22Rv1 (cell line): ENCODE data around the gene ZNF81.
A peak's percentile ranks its signal among the peaks of the same experiment; 100 is the strongest.

Source experiments
- ZFX ChIP-seq: fragments of 450-650 bp; IDR thresholded peaks from 2 replicates; pipeline ENCODE4 v1.6.1; 2017; ENCODE audit warnings: antibody characterized with exemption, borderline replicate concordance
- TF ChIP-seq, protein P1 (sequence below): fragments of 450-650 bp; IDR thresholded peaks from 2 replicates; pipeline ENCODE4 v1.5.1; 2017; ENCODE audit warnings: mild to moderate bottlenecking

GRCh38 chrX:47831788-47832187, 4.9 kb upstream of the ZNF81 start:
- TF ChIP-seq, protein P1, sequence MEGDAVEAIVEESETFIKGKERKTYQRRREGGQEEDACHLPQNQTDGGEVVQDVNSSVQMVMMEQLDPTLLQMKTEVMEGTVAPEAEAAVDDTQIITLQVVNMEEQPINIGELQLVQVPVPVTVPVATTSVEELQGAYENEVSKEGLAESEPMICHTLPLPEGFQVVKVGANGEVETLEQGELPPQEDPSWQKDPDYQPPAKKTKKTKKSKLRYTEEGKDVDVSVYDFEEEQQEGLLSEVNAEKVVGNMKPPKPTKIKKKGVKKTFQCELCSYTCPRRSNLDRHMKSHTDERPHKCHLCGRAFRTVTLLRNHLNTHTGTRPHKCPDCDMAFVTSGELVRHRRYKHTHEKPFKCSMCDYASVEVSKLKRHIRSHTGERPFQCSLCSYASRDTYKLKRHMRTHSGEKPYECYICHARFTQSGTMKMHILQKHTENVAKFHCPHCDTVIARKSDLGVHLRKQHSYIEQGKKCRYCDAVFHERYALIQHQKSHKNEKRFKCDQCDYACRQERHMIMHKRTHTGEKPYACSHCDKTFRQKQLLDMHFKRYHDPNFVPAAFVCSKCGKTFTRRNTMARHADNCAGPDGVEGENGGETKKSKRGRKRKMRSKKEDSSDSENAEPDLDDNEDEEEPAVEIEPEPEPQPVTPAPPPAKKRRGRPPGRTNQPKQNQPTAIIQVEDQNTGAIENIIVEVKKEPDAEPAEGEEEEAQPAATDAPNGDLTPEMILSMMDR: peak; percentile 76
- TF ChIP-seq ZFX: no peak
